GM20000 (cell line): ENCODE measurements around the gene REC114.
"Not testable (repeated sequence)": the region's sequence is repeated elsewhere in the genome, so short reads cannot be mapped to it uniquely, and the experiment has no call there.

Experiments used
- DNase-seq: peaks from one replicate; pipeline ENCODE4 v3.0.0; 2012; ENCODE audit warnings: low spot score
- CTCF ChIP-seq: IDR thresholded peaks from 2 replicates; pipeline ENCODE4 v1.5.1; 2012; ENCODE audit warnings: mild to moderate bottlenecking, control low read depth; ENCODE audit errors: extremely low read depth, missing control alignments

The REC114 gene

GRCh38 chr15:73569361-73569760, 126.4 kb downstream of the REC114 start:
- DNase-seq = no peak
- TF ChIP-seq CTCF = no peak

GRCh38 chr15:73570355-73571032, 127.5 kb downstream of the REC114 start:
- DNase-seq = no peak
- TF ChIP-seq CTCF = no peak

- no peak for DNase-seq
- no peak for TF ChIP-seq CTCF
These were observed 128.4 kb downstream of the REC114 start for GRCh38 chr15:73571346-73571745.

- DNase-seq = no peak
- no peak for TF ChIP-seq CTCF
These were observed 129.3 kb downstream of the REC114 start for GRCh38 chr15:73572296-73572695.

- DNase-seq = no peak
- no peak for TF ChIP-seq CTCF
These were observed 130.1 kb downstream of the REC114 start for GRCh38 chr15:73573037-73573436.

GRCh38 chr15:73573572-73573971, 130.6 kb downstream of the REC114 start:
- DNase-seq = no peak
- TF ChIP-seq CTCF = no peak

GRCh38 chr15:73575636-73576247, 132.8 kb downstream of the REC114 start:
- DNase-seq = no peak
- no peak for TF ChIP-seq CTCF

- DNase-seq = not testable (repeated sequence)
These were observed 134.6 kb downstream of the REC114 start for GRCh38 chr15:73577593-73577992.
